HepG2 (cell line): ENCODE data around the gene DTNB. TPM values are rescaled to one million over a fixed set of nuclear protein-coding genes. Genes with fewer than 3 reads are reported as not detected.

Experiments used
- ATAC-seq: fragments of 200-7000 bp; cut with Tn5 transposase; 3 replicates; pipeline ENCODE4 v1.9.1; 2020; ENCODE audit warnings: mild to moderate bottlenecking, moderate library complexity
- BruUV-seq: library from RNA; stranded (reverse); fragments of 400-500 nt; replicated peaks from 2 replicates; lab custom pipeline; 2021; lab: Mats Ljungman, UMichigan
- CTCF ChIA-PET: fragments of 300-600 bp; formaldehyde crosslinking; extraction: SDS; loops from one replicate; lab custom pipeline; 2021; ENCODE audit warnings: low total read pairs, inconsistent platforms, low intra/inter-chr PET ratio; lab: Yijun Ruan, JAX
- POLR2A ChIA-PET: fragments of 350-600 bp; sonication (Branson Sonifier 250); formaldehyde crosslinking; loops from one replicate; lab custom pipeline; 2020; ENCODE audit warnings: antibody characterized with exemption, inconsistent platforms; lab: Yijun Ruan, JAX
- DNase-seq: peaks from one replicate; pipeline ENCODE4 v3.0.0-alpha.2; 2015; ENCODE audit warnings: low spot score
- FAIRE-seq: peaks from 3 replicates; lab custom pipeline; 2011; peaks lifted over from hg19 to GRCh38; lab: Jason Lieb, UNC
- H2AFZ ChIP-seq: one replicate; pipeline ENCODE4 v1.6.1; 2011; ENCODE audit warnings: low read length, inconsistent platforms
- H3K27ac ChIP-seq: fragments of 300-600 bp; 3 replicates; pipeline ENCODE4 v1.8.0; 2011; ENCODE audit warnings: mixed run types, mild to moderate bottlenecking, mixed read lengths, low read length, inconsistent platforms; ENCODE audit not compliant: insufficient read depth; ENCODE audit errors: extremely low read length
- H3K27me3 ChIP-seq, 2 experiments: fragments of 200-600 bp in 1 of 2; 2 replicates in 1 of 2; 3 replicates in 1 of 2; pipeline versions ENCODE4 v1.6.0 to v1.8.0; 2011; ENCODE audit warnings: low read length in 2 of 2, mild to moderate bottlenecking in 2 of 2, moderate library complexity in 2 of 2, inconsistent platforms in 1 of 2; ENCODE audit not compliant: insufficient read depth in 2 of 2, control insufficient read depth in 1 of 2
- H3K36me3 ChIP-seq, 2 experiments: fragments of 200-600 bp in 1 of 2; replicated peaks in 1 of 2; 2 replicates in 1 of 2; 3 replicates in 1 of 2; pipeline versions ENCODE4 v1.5.1 to v1.8.0; 2011; ENCODE audit warnings: low read length in 2 of 2, inconsistent platforms in 1 of 2; ENCODE audit not compliant: insufficient read depth in 2 of 2, control insufficient read depth in 1 of 2
- H3K4me1 ChIP-seq: 2 replicates; pipeline ENCODE4 v1.5.1; 2012; ENCODE audit warnings: low read length, inconsistent platforms; ENCODE audit not compliant: insufficient read depth
- H3K4me2 ChIP-seq: 2 replicates; pipeline ENCODE4 v1.6.0; 2011; ENCODE audit warnings: low read depth, low read length, inconsistent platforms
- H3K4me3 ChIP-seq, 3 experiments: fragments of 200-600 bp in 1 of 3; sonication (generic), shearing (Covaris generic) in 1 of 3; replicated peaks in 1 of 3; 2 replicates each; pipeline ENCODE4 v1.5.1; 2011 to 2016; ENCODE audit warnings: low read length in 3 of 3, inconsistent platforms in 2 of 3, low read depth in 2 of 3, mild to moderate bottlenecking in 2 of 3, control low read depth in 1 of 3, mixed read lengths in 1 of 3; ENCODE audit not compliant: insufficient read depth in 1 of 3
- H3K79me2 ChIP-seq: one replicate; pipeline ENCODE4 v1.6.1; 2011; ENCODE audit warnings: low read length, inconsistent platforms; ENCODE audit not compliant: insufficient read depth
- H3K9ac ChIP-seq: 2 replicates; pipeline ENCODE4 v1.6.0; 2011; ENCODE audit warnings: mild to moderate bottlenecking, low read depth, low read length, inconsistent platforms; ENCODE audit not compliant: insufficient read depth
- H3K9me3 ChIP-seq: 2 replicates; pipeline ENCODE4 v1.5.1; 2012; ENCODE audit warnings: mild to moderate bottlenecking, low read length
- H4K20me1 ChIP-seq: 2 replicates; pipeline ENCODE4 v1.6.0; 2011; ENCODE audit warnings: inconsistent platforms, mild to moderate bottlenecking, low read length, moderate library complexity; ENCODE audit not compliant: insufficient read depth
- CAMTA2 ChIP-seq: sonication (generic); formaldehyde crosslinking; IDR thresholded peaks from 2 replicates; pipeline ENCODE4 v1.4.0; 2020; ENCODE audit warnings: mild to moderate bottlenecking, missing genetic modification reagents, borderline replicate concordance
- HIVEP1 ChIP-seq: sonication (generic); formaldehyde crosslinking; IDR thresholded peaks from 2 replicates; pipeline ENCODE4 v1.4.0; 2020; ENCODE audit warnings: mild to moderate bottlenecking, missing genetic modification reagents
- HMG20A ChIP-seq: IDR thresholded peaks from 2 replicates; pipeline ENCODE4 v1.6.1; 2016; ENCODE audit warnings: borderline replicate concordance
- JUNB ChIP-seq: sonication (generic); formaldehyde crosslinking; IDR thresholded peaks from 2 replicates; pipeline ENCODE4 v1.8.0; 2022; ENCODE audit warnings: missing genetic modification reagents, mild to moderate bottlenecking, borderline replicate concordance
- MED8 ChIP-seq: sonication (generic); formaldehyde crosslinking; IDR thresholded peaks from 2 replicates; pipeline ENCODE4 v1.8.1; 2023; ENCODE audit warnings: mild to moderate bottlenecking, missing genetic modification reagents; ENCODE audit not compliant: insufficient replicate concordance
- NPAS2 ChIP-seq: sonication (generic); formaldehyde crosslinking; IDR thresholded peaks from 2 replicates; pipeline ENCODE4 v1.8.0; 2022; ENCODE audit warnings: mild to moderate bottlenecking, missing genetic modification reagents, borderline replicate concordance
- NRL ChIP-seq: sonication (generic); formaldehyde crosslinking; IDR thresholded peaks from 2 replicates; pipeline ENCODE4 v1.5.0; 2020; ENCODE audit warnings: missing genetic modification reagents, mild to moderate bottlenecking, moderate library complexity, borderline replicate concordance
- PCBP2 ChIP-seq: fragments of 200-400 bp; formaldehyde crosslinking; optimal IDR thresholded peaks from 2 replicates; pipeline ENCODE3; 2018; ENCODE audit warnings: low read length, low read depth; ENCODE audit not compliant: poor library complexity, severe bottlenecking
- ZNF263 ChIP-seq: sonication (generic); formaldehyde crosslinking; IDR thresholded peaks from 2 replicates; pipeline ENCODE4 v1.4.0; 2020; ENCODE audit warnings: missing genetic modification reagents
- ZNF530 ChIP-seq: sonication (generic); formaldehyde crosslinking; IDR thresholded peaks from 2 replicates; pipeline ENCODE4 v1.5.0; 2020; ENCODE audit warnings: low read depth, mild to moderate bottlenecking, missing genetic modification reagents
- ZNF563 ChIP-seq: sonication (generic); formaldehyde crosslinking; IDR thresholded peaks from 2 replicates; pipeline ENCODE4 v1.8.0; 2022; ENCODE audit warnings: mild to moderate bottlenecking, moderate library complexity, missing genetic modification reagents
- ZNF768 ChIP-seq: sonication (generic); formaldehyde crosslinking; IDR thresholded peaks from 2 replicates; pipeline ENCODE4 v1.4.0; 2020; ENCODE audit warnings: missing genetic modification reagents
- ZNF776 ChIP-seq: sonication (generic); formaldehyde crosslinking; IDR thresholded peaks from 2 replicates; pipeline ENCODE4 v1.4.0; 2020; ENCODE audit warnings: mild to moderate bottlenecking, missing genetic modification reagents
- WGBS: methylation state at CpG from one replicate; pipeline ENCODE4 v1.1.6; 2017; ENCODE audit warnings: low lambda C conversion rate; 5-methylcytosine and 5-hydroxymethylcytosine counted together
- in situ Hi-C: cut with HindIII; loops from 2 replicates; pipeline ENCODE4 v1.10.0; 2017; ENCODE audit warnings: low pct_unique_long_range_greater_than_20kb; ENCODE audit not compliant: extremely low pct_ligation_motif_present
- intact Hi-C: fragments of 100-400 bp; cut with micrococcal nuclease; formaldehyde crosslinking; loops from one replicate; pipeline ENCODE4 v1.10.0; 2022; ENCODE audit not compliant: unreplicated experiment
- polyA plus RNA-seq, 8 experiments: library from polyadenylated mRNA; depleted of rRNA in 3 of 8; stranded (reverse) in 7 of 8; unstranded in 1 of 8; fragments of >200 nt; fragmentation: Illumina TruSeq in 4 of 8; extraction: Trizol in 4 of 8; gene quantifications; 2 replicates each; pipeline versions ENCODE4 v1.2.1 to v1.2.3, GENCODE V29; 2011 to 2016; ENCODE audit warnings: low read depth in 4 of 8, missing spikeins in 1 of 8, mixed read lengths in 1 of 8; ENCODE audit not compliant: insufficient read depth in 1 of 8
- total RNA-seq, 5 experiments: library from RNA; depleted of rRNA; stranded (reverse); fragments of >200 nt; fragmentation: Illumina TruSeq; extraction: Trizol; gene quantifications; 2 replicates each; pipeline ENCODE4 v1.2.3, GENCODE V29; 2016; ENCODE audit warnings: low read depth in 1 of 5
- TF ChIP-seq, protein P1 (sequence below): sonication (generic); formaldehyde crosslinking; IDR thresholded peaks from 2 replicates; pipeline ENCODE4 v1.5.0; 2020; ENCODE audit warnings: mild to moderate bottlenecking, missing genetic modification reagents, borderline replicate concordance
- TF ChIP-seq, protein P2 (sequence below): sonication (generic); IDR thresholded peaks from 2 replicates; pipeline ENCODE4 v1.6.1; 2016; ENCODE audit warnings: low read depth, borderline replicate concordance

The DTNB gene
- total and polyA plus RNA-seq, 2 of the 13 experiments (the other 11 are each of a cell fraction or from before 2014, with no cell fraction given), result 14.4 to 23.9 TPM

GRCh38 chr2:25375371-25375988 is 297.9 kb downstream of the DTNB start:
- H3K4me3 ChIP-seq, result no peak overlapping the region
- no TSS peak for BruUV-seq
- H3K27me3 ChIP-seq, result peaks cover 7 to 37% of the 10 kb centered on the region in 2 experiments; a peak in 4 of 5 replicates
- in situ Hi-C loops (no loop called here), intact Hi-C loops (no loop called here)
- no peaks in the 10 kb centered on the region for H3K79me2 ChIP-seq
- H3K9ac ChIP-seq, result no peak overlapping the region
- H3K36me3 ChIP-seq, result no peaks in the 10 kb centered on the region
- ChIA-PET CTCF (interaction anchor here (1.9 kb wide), 2 partner anchors 13 to 33 kb away, joined by 14 to 15 read pairs; partner anchors contain the start of gene DNMT3A), POLR2A (interaction anchor here (0.5 to 2.3 kb wide), 3 partner anchors 9 to 33 kb away, joined by 3 to 7 read pairs (median 3); no protein-coding TSS in a partner anchor)
- no peaks in the 10 kb centered on the region for H4K20me1 ChIP-seq
- no peak for FAIRE-seq
- no peak for DNase-seq
- 68% methylated on average over 10 of the region's 17 CpGs for WGBS
- H3K4me2 ChIP-seq, result no peak overlapping the region
- ATAC-seq, result no peak
- TF ChIP-seq, protein P1, sequence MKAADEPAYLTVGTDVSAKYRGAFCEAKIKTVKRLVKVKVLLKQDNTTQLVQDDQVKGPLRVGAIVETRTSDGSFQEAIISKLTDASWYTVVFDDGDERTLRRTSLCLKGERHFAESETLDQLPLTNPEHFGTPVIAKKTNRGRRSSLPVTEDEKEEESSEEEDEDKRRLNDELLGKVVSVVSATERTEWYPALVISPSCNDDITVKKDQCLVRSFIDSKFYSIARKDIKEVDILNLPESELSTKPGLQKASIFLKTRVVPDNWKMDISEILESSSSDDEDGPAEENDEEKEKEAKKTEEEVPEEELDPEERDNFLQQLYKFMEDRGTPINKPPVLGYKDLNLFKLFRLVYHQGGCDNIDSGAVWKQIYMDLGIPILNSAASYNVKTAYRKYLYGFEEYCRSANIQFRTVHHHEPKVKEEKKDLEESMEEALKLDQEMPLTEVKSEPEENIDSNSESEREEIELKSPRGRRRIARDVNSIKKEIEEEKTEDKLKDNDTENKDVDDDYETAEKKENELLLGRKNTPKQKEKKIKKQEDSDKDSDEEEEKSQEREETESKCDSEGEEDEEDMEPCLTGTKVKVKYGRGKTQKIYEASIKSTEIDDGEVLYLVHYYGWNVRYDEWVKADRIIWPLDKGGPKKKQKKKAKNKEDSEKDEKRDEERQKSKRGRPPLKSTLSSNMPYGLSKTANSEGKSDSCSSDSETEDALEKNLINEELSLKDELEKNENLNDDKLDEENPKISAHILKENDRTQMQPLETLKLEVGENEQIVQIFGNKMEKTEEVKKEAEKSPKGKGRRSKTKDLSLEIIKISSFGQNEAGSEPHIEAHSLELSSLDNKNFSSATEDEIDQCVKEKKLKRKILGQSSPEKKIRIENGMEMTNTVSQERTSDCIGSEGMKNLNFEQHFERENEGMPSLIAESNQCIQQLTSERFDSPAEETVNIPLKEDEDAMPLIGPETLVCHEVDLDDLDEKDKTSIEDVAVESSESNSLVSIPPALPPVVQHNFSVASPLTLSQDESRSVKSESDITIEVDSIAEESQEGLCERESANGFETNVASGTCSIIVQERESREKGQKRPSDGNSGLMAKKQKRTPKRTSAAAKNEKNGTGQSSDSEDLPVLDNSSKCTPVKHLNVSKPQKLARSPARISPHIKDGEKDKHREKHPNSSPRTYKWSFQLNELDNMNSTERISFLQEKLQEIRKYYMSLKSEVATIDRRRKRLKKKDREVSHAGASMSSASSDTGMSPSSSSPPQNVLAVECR, result no peak
- TF ChIP-seq ZNF776, result 0 out of 2 replicates have a peak, but pooled peaks have one; percentile 58
- TF ChIP-seq CAMTA2, result 0 out of 2 replicates have a peak, but pooled peaks have one; percentile 48
- TF ChIP-seq ZNF263 (CRISPR knock-in tag), result 0 out of 2 replicates have a peak, but pooled peaks have one; percentile 8
- no peak for TF ChIP-seq MED8 (CRISPR knock-in tag)
- TF ChIP-seq NRL (CRISPR knock-in tag), result 0 out of 2 replicates have a peak, but pooled peaks have one; percentile 2
- TF ChIP-seq ZNF563 (CRISPR knock-in tag), result no peak
- TF ChIP-seq PCBP2, result no peak
- TF ChIP-seq, protein P2, sequence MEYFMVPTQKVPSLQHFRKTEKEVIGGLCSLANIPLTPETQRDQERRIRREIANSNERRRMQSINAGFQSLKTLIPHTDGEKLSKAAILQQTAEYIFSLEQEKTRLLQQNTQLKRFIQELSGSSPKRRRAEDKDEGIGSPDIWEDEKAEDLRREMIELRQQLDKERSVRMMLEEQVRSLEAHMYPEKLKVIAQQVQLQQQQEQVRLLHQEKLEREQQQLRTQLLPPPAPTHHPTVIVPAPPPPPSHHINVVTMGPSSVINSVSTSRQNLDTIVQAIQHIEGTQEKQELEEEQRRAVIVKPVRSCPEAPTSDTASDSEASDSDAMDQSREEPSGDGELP, result peak; percentile 50; the same call in 1 of the 2 replicates
- no peak for TF ChIP-seq JUNB (CRISPR knock-in tag)
- no peak for TF ChIP-seq ZNF768 (CRISPR knock-in tag)
- no peak for TF ChIP-seq HMG20A (CRISPR knock-in tag)
- peak; percentile 42; the same call in 1 of the 2 replicates for TF ChIP-seq HIVEP1
- no peak for TF ChIP-seq NPAS2 (CRISPR knock-in tag)
- no peak for TF ChIP-seq ZNF530 (CRISPR knock-in tag)
- no peak overlapping the region for H3K27ac ChIP-seq
- H2AFZ ChIP-seq, result no peak overlapping the region
- H3K4me1 ChIP-seq, result peaks cover 29% of the 10 kb centered on the region
- H3K9me3 ChIP-seq, result no peaks in the 10 kb centered on the region
